IMR-90 (cell line): ENCODE data around the gene VSIG4. TPM values are rescaled to one million over a fixed set of nuclear protein-coding genes. Genes with fewer than 3 reads are reported as not detected.

Experiments
- ATAC-seq: fragments of 200-7000 bp; cut with Tn5 transposase; 2 replicates; pipeline ENCODE4 v1.9.1; 2020; ENCODE audit warnings: low read depth, mild to moderate bottlenecking, moderate library complexity
- BruUV-seq: library from RNA; stranded (reverse); fragments of 400-500 nt; replicated peaks from 2 replicates; lab custom pipeline; 2021; lab: Mats Ljungman, UMichigan
- CTCF ChIA-PET: fragments of 300-600 bp; formaldehyde crosslinking; extraction: SDS; loops from one replicate; lab custom pipeline; 2021; ENCODE audit warnings: antibody characterized with exemption; lab: Yijun Ruan, JAX
- POLR2A ChIA-PET: fragments of 300-600 bp; sonication (Branson Sonifier 250); formaldehyde crosslinking; loops from one replicate; lab custom pipeline; 2022; ENCODE audit warnings: antibody characterized with exemption; ENCODE audit not compliant: unreplicated experiment; lab: Charles Lee
- DNase-seq: peaks from one replicate; pipeline ENCODE4 v3.0.0; 2013
- H2AFZ ChIP-seq: replicated peaks from 2 replicates; pipeline ENCODE3; 2013; ENCODE audit warnings: low read length, mild to moderate bottlenecking; ENCODE audit not compliant: poor library complexity
- H2AK5ac ChIP-seq: 2 replicates; pipeline ENCODE4 v1.6.1; 2013; ENCODE audit warnings: low read depth, low read length, inconsistent platforms
- H2AK9ac ChIP-seq: replicated peaks from 2 replicates; pipeline ENCODE3; 2013; ENCODE audit warnings: mild to moderate bottlenecking, low read depth, low read length, moderate library complexity; ENCODE audit not compliant: poor library complexity
- H2BK120ac ChIP-seq: 2 replicates; pipeline ENCODE4 v1.6.1; 2013; ENCODE audit warnings: low read depth, low read length, inconsistent platforms
- H2BK15ac ChIP-seq: 3 replicates; pipeline ENCODE4 v1.6.1; 2013; ENCODE audit warnings: low read depth, low read length, inconsistent platforms
- H2BK20ac ChIP-seq: 2 replicates; pipeline ENCODE4 v1.6.1; 2013; ENCODE audit warnings: low read depth, mild to moderate bottlenecking, inconsistent platforms, low read length, moderate library complexity
- H2BK5ac ChIP-seq: 2 replicates; pipeline ENCODE4 v1.6.1; 2013; ENCODE audit warnings: mild to moderate bottlenecking, low read depth, low read length, inconsistent platforms; ENCODE audit not compliant: poor library complexity, severe bottlenecking
- H3K14ac ChIP-seq: replicated peaks from 2 replicates; pipeline ENCODE4 v1.6.1; 2013; ENCODE audit warnings: low read depth, low read length, inconsistent platforms
- H3K18ac ChIP-seq: 2 replicates; pipeline ENCODE4 v1.6.1; 2013; ENCODE audit warnings: low read depth, low read length, control low read depth
- H3K23ac ChIP-seq: 2 replicates; pipeline ENCODE4 v1.6.1; 2013; ENCODE audit warnings: low read depth, low read length, inconsistent platforms
- H3K27ac ChIP-seq: 2 replicates; pipeline ENCODE4 v1.5.1; 2013; ENCODE audit warnings: mild to moderate bottlenecking, control low read depth, low read length; ENCODE audit not compliant: insufficient read depth
- H3K27me3 ChIP-seq: 2 replicates; pipeline ENCODE4 v1.6.1; 2013; ENCODE audit warnings: low read length; ENCODE audit not compliant: control insufficient read depth, insufficient read depth
- H3K36me3 ChIP-seq: 2 replicates; pipeline ENCODE4 v1.6.1; 2013; ENCODE audit warnings: low read length, mixed read lengths; ENCODE audit not compliant: control insufficient read depth, insufficient read depth
- H3K4ac ChIP-seq: 2 replicates; pipeline ENCODE4 v1.6.1; 2013; ENCODE audit warnings: low read depth, low read length, inconsistent platforms
- H3K4me1 ChIP-seq: 2 replicates; pipeline ENCODE4 v1.6.1; 2013; ENCODE audit warnings: low read length, mixed read lengths; ENCODE audit not compliant: control insufficient read depth, insufficient read depth
- H3K4me2 ChIP-seq: 2 replicates; pipeline ENCODE4 v1.6.1; 2013; ENCODE audit warnings: low read depth, mild to moderate bottlenecking, control low read depth, low read length, moderate library complexity
- H3K4me3 ChIP-seq: 2 replicates; pipeline ENCODE4 v1.5.1; 2013; ENCODE audit warnings: low read depth, mild to moderate bottlenecking, control low read depth, low read length, moderate library complexity; ENCODE audit not compliant: insufficient read depth
- H3K56ac ChIP-seq: 2 replicates; pipeline ENCODE4 v1.6.1; 2013; ENCODE audit warnings: low read length, inconsistent platforms; ENCODE audit not compliant: insufficient read depth; ENCODE audit errors: extremely low read depth
- H3K79me1 ChIP-seq, 2 experiments: 2 replicates each; pipeline ENCODE4 v1.6.1; 2013; ENCODE audit warnings: low read length in 2 of 2, inconsistent platforms in 1 of 2, low read depth in 1 of 2
- H3K9ac ChIP-seq: 2 replicates; pipeline ENCODE4 v1.6.1; 2013; ENCODE audit warnings: low read depth, low read length, control low read depth
- H3K9me1 ChIP-seq: 2 replicates; pipeline ENCODE4 v1.6.1; 2013; ENCODE audit warnings: low read length, inconsistent platforms; ENCODE audit not compliant: insufficient read depth
- H3K9me3 ChIP-seq: 2 replicates; pipeline ENCODE4 v1.6.1; 2013; ENCODE audit warnings: low read length; ENCODE audit not compliant: control insufficient read depth, insufficient read depth
- H4K20me1 ChIP-seq: 2 replicates; pipeline ENCODE4 v1.6.1; 2013; ENCODE audit warnings: low read length, inconsistent platforms; ENCODE audit not compliant: insufficient read depth
- H4K5ac ChIP-seq: 2 replicates; pipeline ENCODE4 v1.6.1; 2013; ENCODE audit warnings: mild to moderate bottlenecking, low read depth, low read length, control low read depth
- H4K8ac ChIP-seq, 2 experiments: 2 replicates each; pipeline ENCODE4 v1.6.1; 2013; ENCODE audit warnings: low read depth in 2 of 2, low read length in 2 of 2, control low read depth in 1 of 2, inconsistent platforms in 1 of 2
- H4K91ac ChIP-seq: 2 replicates; pipeline ENCODE4 v1.6.1; 2013; ENCODE audit warnings: low read depth, low read length, inconsistent platforms; ENCODE audit not compliant: insufficient read depth
- CEBPB ChIP-seq: IDR thresholded peaks from 2 replicates; pipeline ENCODE4 v1.6.1; 2012; ENCODE audit warnings: low read depth, low read length, improper control_type of control experiment
- RFX5 ChIP-seq: IDR thresholded peaks from 2 replicates; pipeline ENCODE4 v1.8.0; 2012; ENCODE audit warnings: low read depth, mild to moderate bottlenecking, low read length, moderate library complexity
- dilution Hi-C: fragments of 300-500 bp; cut with HindIII; formaldehyde crosslinking; loops from one replicate; pipeline ENCODE4 v1.14.3; 2018; ENCODE audit warnings: low sequenced_read_pairs; ENCODE audit not compliant: unreplicated experiment
- in situ Hi-C: fragments of 300-500 bp; cut with MboI; formaldehyde crosslinking; loops from 3 replicates; pipeline ENCODE4 v1.14.3; 2019; ENCODE audit warnings: low sequenced_read_pairs, inconsistent platforms, mixed read lengths
- intact Hi-C: fragments of 100-400 bp; cut with micrococcal nuclease; formaldehyde crosslinking; loops from 2 replicates; pipeline ENCODE4 v1.10.0; 2022
- polyA plus RNA-seq, 3 experiments: library from polyadenylated mRNA; depleted of rRNA; stranded (reverse); fragments of >200 nt; gene quantifications; 2 replicates each; pipeline ENCODE4 v1.2.3, GENCODE V29; 2012; ENCODE audit warnings: low replicate concordance in 1 of 3
- total RNA-seq: library from RNA; depleted of rRNA; stranded (reverse); fragments of >200 nt; gene quantifications from 2 replicates; pipeline ENCODE4 v1.2.3, GENCODE V29; 2012
- TF ChIP-seq, protein P1 (sequence below): fragments of 150-350 bp; IDR thresholded peaks from 2 replicates; pipeline ENCODE4 v1.6.1; 2017; ENCODE audit warnings: mild to moderate bottlenecking, antibody characterized with exemption, low read length, low read depth

Gene VSIG4
- total and polyA plus RNA-seq, 2 of the 4 experiments (the other 2 are of a cell fraction), result not detected

GRCh38 chrX:65990702-65991101, 49.2 kb downstream of the VSIG4 start:
- no peak overlapping the region for H3K4me2 ChIP-seq
- H3K4me1 ChIP-seq, result no peaks in the 10 kb centered on the region
- no peak overlapping the region for H2BK15ac ChIP-seq
- H3K79me1 ChIP-seq, result no peaks in the 10 kb centered on the region
- no peak overlapping the region for H3K18ac ChIP-seq
- H3K4me3 ChIP-seq, result no peak overlapping the region
- no peak overlapping the region for H2BK120ac ChIP-seq
- no peak overlapping the region for H3K14ac ChIP-seq
- H2BK5ac ChIP-seq, result no peak overlapping the region
- H4K91ac ChIP-seq, result no peak overlapping the region
- no peak overlapping the region for H3K9ac ChIP-seq
- no peaks in the 10 kb centered on the region for H3K36me3 ChIP-seq
- no peaks in the 10 kb centered on the region for H3K9me1 ChIP-seq
- no peak overlapping the region for H4K8ac ChIP-seq
- ATAC-seq (no peak), DNase-seq (no peak)
- H3K4ac ChIP-seq, result no peak overlapping the region
- no peak overlapping the region for H2AK9ac ChIP-seq
- H3K23ac ChIP-seq, result no peak overlapping the region
- no peak overlapping the region for H3K27ac ChIP-seq
- H2AK5ac ChIP-seq, result no peak overlapping the region
- H3K9me3 ChIP-seq, result no peaks in the 10 kb centered on the region
- no peak overlapping the region for H2BK20ac ChIP-seq
- no peak overlapping the region for H4K5ac ChIP-seq
- no peak overlapping the region for H3K56ac ChIP-seq
- intact Hi-C loops, result no loop called here
- in situ Hi-C loops, result loop anchor here (5.0 kb wide), 1 partner anchor 408 kb away; no protein-coding TSS in a partner anchor
- dilution Hi-C loops, result no loop called here
- no peak overlapping the region for H2AFZ ChIP-seq
- H3K27me3 ChIP-seq, result peaks cover 4% of the 10 kb centered on the region
- ChIA-PET POLR2A (no interaction called here), CTCF (no interaction called here)
- no peak for TF ChIP-seq RFX5
- no peak for TF ChIP-seq CEBPB
- TF ChIP-seq, protein P1, sequence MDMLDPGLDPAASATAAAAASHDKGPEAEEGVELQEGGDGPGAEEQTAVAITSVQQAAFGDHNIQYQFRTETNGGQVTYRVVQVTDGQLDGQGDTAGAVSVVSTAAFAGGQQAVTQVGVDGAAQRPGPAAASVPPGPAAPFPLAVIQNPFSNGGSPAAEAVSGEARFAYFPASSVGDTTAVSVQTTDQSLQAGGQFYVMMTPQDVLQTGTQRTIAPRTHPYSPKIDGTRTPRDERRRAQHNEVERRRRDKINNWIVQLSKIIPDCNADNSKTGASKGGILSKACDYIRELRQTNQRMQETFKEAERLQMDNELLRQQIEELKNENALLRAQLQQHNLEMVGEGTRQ, result no peak
- no TSS peak for BruUV-seq
- H4K20me1 ChIP-seq, result no peaks in the 10 kb centered on the region
